ENCODE data around the gene CSNK1E.
A peak's percentile ranks its signal among the peaks of the same experiment; 100 is the strongest.

Gene CSNK1E

DNA sequence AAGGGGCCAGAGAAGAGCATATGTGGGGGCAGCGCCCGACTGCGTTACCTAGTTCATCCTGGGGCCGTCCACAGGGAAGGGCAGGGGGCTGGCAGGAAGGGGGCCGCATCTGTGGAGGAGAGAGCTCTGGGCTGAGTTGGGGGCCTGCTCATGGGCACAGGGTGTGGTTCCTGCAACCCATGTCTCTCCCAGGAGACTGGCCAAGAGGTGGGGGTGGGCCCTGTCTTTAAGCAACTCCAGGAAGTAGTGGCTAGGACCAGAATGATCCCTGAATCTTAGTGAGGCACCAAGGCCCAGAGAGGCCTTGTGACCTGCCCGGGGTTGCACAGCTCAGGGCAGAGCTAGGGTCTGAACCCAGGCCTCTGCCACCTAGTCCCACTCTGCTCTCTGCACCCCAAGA lies 21.9 kb downstream of the CSNK1E start:
- H3K27ac ChIP-seq (ENCODE audit: low read depth, low read length) = no peak overlapping the region
- H3K36me3 ChIP-seq (ENCODE audit: insufficient read depth, low read length) = no peaks in the 10 kb centered on the region
- no peaks in the 10 kb centered on the region for H3K27me3 ChIP-seq (ENCODE audit: insufficient read depth, low read length)

DNA sequence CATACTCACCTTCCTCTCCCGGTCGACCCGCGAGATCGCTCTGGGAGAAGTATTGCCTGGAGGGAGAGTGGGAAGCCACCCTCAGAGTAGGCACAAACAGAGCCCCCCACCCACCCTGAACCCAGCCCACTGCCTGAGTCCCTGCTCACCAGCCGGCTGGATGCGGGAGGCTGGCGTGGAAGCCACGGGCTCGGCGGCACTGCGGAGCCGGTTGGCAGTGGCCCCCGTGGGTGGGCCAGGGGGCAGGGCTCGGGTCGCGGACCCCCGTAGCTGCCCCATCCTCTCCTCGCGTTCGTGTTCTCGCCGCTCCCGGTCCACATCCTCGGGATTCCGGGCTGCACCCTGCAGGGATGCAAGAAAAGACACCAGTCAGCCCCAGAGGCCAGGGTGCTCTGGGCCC lies 23.0 kb downstream of the CSNK1E start:
- Histone ChIP-seq H2AFZ (ENCODE audit: low read length, unreplicated experiment) (no peak overlapping the region), H3K27ac (ENCODE audit: low read depth, low read length) (no peak overlapping the region), H3K4me3 (ENCODE audit: low read depth, low read length) (no peak overlapping the region), H3K79me2 (ENCODE audit: control insufficient read depth, insufficient read depth, low read length, unreplicated experiment) (peaks cover 3% of the 10 kb centered on the region), H3K4me1 (ENCODE audit: control insufficient read depth, insufficient read depth, low read length, unreplicated experiment) (peaks cover 4% of the 10 kb centered on the region), H3K36me3 (ENCODE audit: insufficient read depth, low read length) (no peaks in the 10 kb centered on the region), H3K27me3 (ENCODE audit: insufficient read depth, low read length) (no peaks in the 10 kb centered on the region)

More for the DNA sequence above, 21.9 kb downstream of the CSNK1E start:
- no peak overlapping the region for H2AFZ ChIP-seq (ENCODE audit: low read length, unreplicated experiment)
- peaks cover 4% of the 10 kb centered on the region for H3K4me1 ChIP-seq (ENCODE audit: control insufficient read depth, insufficient read depth, low read length, unreplicated experiment)
- H3K79me2 ChIP-seq (ENCODE audit: control insufficient read depth, insufficient read depth, low read length, unreplicated experiment) = peaks cover 9% of the 10 kb centered on the region
- H3K4me3 ChIP-seq (ENCODE audit: low read depth, low read length) = no peak overlapping the region

DNA sequence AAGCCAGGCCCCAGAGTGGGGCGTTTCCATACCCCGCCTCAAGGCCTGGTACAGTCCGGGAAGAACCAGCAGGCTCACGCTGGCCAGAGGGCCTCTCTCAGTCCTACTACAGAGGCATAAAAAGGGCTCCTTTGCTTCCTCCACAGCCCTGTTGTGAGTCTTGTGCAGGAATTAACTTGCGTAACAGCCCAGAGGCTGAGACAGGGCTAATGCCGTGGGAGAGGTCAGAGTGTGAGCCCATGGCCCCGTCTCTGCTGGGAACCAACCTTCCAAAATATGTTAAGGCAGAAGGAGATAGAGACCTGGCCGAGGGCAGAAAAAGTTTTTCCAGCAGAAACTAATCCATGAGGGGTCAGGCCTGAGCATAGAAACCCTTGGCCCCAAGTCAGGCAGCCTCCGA lies 24.5 kb downstream of the CSNK1E start:
- Histone ChIP-seq H3K27me3 (ENCODE audit: insufficient read depth, low read length) (no peaks in the 10 kb centered on the region), H3K27ac (ENCODE audit: low read depth, low read length) (no peak overlapping the region), H3K36me3 (ENCODE audit: insufficient read depth, low read length) (no peaks in the 10 kb centered on the region), H3K4me3 (ENCODE audit: low read depth, low read length) (no peak overlapping the region), H3K4me1 (ENCODE audit: control insufficient read depth, insufficient read depth, low read length, unreplicated experiment) (no peaks in the 10 kb centered on the region), H2AFZ (ENCODE audit: low read length, unreplicated experiment) (no peak overlapping the region), H3K79me2 (ENCODE audit: control insufficient read depth, insufficient read depth, low read length, unreplicated experiment) (peaks cover 1% of the 10 kb centered on the region)

DNA sequence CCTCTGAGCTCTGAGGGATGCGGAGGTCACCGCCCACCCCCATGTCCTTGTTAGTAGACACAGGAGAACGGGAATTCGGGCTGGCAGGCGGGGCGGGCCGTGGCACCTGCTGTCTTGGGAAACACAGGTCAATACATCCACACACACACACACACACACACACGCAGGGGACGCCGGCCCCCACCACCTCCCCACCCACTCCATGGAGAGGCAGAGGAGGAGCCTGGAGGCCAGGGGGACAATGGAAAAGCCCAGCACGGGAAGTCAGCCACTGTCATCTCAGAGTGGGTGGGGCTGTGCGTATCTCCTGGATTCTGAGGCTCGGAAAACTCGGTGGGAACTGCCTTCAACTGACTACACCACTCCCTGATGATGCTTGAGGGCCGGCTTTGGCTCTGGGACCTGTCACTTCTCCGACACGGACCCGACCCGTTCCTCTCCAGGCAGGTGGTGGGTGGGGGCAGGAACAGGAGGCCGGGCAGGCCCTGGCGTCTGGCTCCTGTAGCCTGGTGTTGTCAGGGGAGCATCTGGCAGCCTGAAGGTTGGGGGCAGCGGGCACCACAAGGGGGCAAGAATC lies 25.9 kb downstream of the CSNK1E start:
- H3K27me3 ChIP-seq (ENCODE audit: insufficient read depth, low read length) = no peaks in the 10 kb centered on the region
- no peak overlapping the region for H3K4me3 ChIP-seq (ENCODE audit: low read depth, low read length)
- H3K4me1 ChIP-seq (ENCODE audit: control insufficient read depth, insufficient read depth, low read length, unreplicated experiment) = no peaks in the 10 kb centered on the region
- no peak overlapping the region for H3K27ac ChIP-seq (ENCODE audit: low read depth, low read length)
- H3K79me2 ChIP-seq (ENCODE audit: control insufficient read depth, insufficient read depth, low read length, unreplicated experiment) = no peaks in the 10 kb centered on the region
- H3K36me3 ChIP-seq (ENCODE audit: insufficient read depth, low read length) = no peaks in the 10 kb centered on the region
- H2AFZ ChIP-seq (ENCODE audit: low read length, unreplicated experiment) = no peak overlapping the region

DNA sequence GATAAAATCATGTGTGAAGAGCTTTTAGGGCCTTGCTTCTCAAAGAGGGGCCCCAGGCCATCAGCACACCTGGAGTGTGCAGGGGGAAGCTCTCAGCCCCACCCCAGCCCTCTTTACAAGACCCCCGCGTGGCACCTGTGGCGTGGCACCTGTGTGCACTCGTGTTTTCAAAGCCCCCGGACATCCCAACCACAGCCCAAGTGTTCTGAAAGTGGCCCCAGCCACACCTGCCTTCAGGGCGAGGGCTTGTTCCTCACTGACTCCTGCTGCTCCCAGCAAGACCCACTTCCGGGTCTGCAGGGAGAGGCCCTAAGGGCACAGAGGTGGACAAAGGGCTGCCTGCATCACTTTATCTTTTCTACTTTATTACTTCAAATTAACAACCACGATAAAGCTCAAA lies 26.9 kb downstream of the CSNK1E start:
- no peak overlapping the region for H3K27ac ChIP-seq (ENCODE audit: low read depth, low read length)
- H3K27me3 ChIP-seq (ENCODE audit: insufficient read depth, low read length) = no peaks in the 10 kb centered on the region
- H3K4me3 ChIP-seq (ENCODE audit: low read depth, low read length) = no peak overlapping the region
- H3K36me3 ChIP-seq (ENCODE audit: insufficient read depth, low read length) = no peaks in the 10 kb centered on the region
- H2AFZ ChIP-seq (ENCODE audit: low read length, unreplicated experiment) = no peak overlapping the region
- H3K4me1 ChIP-seq (ENCODE audit: control insufficient read depth, insufficient read depth, low read length, unreplicated experiment) = no peaks in the 10 kb centered on the region
- H3K79me2 ChIP-seq (ENCODE audit: control insufficient read depth, insufficient read depth, low read length, unreplicated experiment) = no peaks in the 10 kb centered on the region

DNA sequence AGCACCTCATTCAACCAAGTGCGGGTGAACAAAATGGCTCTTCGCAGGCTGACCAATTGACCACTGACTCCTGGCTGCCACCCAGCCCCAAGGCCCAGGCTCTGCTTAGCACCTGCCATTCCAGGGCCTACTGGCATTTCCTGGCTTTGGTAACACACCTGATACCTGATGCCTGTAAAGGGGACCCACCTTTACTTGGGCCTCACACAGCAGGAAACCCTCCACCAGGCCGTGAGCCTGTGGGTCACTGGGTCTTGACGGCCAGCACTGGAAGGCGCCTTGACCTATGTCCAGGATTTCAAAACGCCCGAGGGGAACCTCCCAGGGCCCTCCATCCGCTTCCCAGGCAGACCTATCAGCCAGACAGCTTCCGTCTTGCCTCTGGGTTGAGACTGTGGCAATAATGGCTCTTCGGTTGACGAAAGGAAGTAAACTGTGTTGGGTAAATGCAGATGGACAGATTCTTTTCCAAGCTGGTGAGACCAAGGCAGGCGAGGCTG lies 27.6 kb downstream of the CSNK1E start:
- H3K27ac ChIP-seq (ENCODE audit: low read depth, low read length) = no peak overlapping the region
- H2AFZ ChIP-seq (ENCODE audit: low read length, unreplicated experiment) = no peak overlapping the region
- H3K79me2 ChIP-seq (ENCODE audit: control insufficient read depth, insufficient read depth, low read length, unreplicated experiment) = no peaks in the 10 kb centered on the region
- H3K36me3 ChIP-seq (ENCODE audit: insufficient read depth, low read length) = no peaks in the 10 kb centered on the region
- H3K27me3 ChIP-seq (ENCODE audit: insufficient read depth, low read length) = no peaks in the 10 kb centered on the region
- H3K4me3 ChIP-seq (ENCODE audit: low read depth, low read length) = no peak overlapping the region
- H3K4me1 ChIP-seq (ENCODE audit: control insufficient read depth, insufficient read depth, low read length, unreplicated experiment) = no peaks in the 10 kb centered on the region

DNA sequence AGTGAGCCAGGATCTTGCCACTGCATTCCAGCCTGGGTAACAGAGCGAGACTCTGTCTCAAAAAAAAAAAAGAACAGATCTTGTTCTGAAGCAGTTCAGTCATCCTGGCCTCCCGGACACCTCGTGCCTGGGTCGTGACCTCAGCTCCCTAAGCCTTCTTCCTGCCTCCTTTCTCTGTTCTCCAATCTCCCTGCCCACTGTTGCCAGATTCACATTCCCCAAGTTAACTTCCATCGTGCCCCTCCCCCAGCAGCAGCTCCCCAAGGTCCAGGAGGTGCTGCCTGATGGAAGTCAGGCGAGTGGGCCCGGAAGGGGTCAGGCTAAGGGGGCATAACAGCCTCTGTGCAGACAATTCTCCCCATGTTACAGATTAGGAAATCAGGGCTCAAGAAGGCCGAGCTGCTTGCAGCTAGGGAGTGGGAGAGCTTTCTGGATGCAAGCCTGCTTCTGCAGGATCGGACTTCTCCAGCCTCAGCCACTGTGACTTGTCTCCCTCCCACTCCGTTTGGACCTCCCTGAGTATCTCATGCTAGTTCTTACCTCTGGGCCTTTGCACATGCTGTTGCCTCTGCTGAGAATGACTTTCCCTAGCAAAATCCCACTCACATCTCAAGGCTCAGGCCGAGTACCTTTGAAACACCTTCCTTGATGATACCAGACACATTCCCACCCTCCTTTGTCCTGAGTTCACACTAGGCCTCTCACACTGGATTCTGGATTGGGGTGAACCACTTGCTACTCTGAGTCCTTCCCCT lies 30.1 kb downstream of the CSNK1E start:
- H3K27me3 ChIP-seq (ENCODE audit: insufficient read depth, low read length) = no peaks in the 10 kb centered on the region
- H3K4me3 ChIP-seq (ENCODE audit: low read depth, low read length) = no peak overlapping the region
- H3K4me1 ChIP-seq (ENCODE audit: control insufficient read depth, insufficient read depth, low read length, unreplicated experiment) = no peaks in the 10 kb centered on the region
- no peaks in the 10 kb centered on the region for H3K79me2 ChIP-seq (ENCODE audit: control insufficient read depth, insufficient read depth, low read length, unreplicated experiment)
- H3K36me3 ChIP-seq (ENCODE audit: insufficient read depth, low read length) = no peaks in the 10 kb centered on the region
- no peak overlapping the region for H3K27ac ChIP-seq (ENCODE audit: low read depth, low read length)
- no peak overlapping the region for H2AFZ ChIP-seq (ENCODE audit: low read length, unreplicated experiment)

DNA sequence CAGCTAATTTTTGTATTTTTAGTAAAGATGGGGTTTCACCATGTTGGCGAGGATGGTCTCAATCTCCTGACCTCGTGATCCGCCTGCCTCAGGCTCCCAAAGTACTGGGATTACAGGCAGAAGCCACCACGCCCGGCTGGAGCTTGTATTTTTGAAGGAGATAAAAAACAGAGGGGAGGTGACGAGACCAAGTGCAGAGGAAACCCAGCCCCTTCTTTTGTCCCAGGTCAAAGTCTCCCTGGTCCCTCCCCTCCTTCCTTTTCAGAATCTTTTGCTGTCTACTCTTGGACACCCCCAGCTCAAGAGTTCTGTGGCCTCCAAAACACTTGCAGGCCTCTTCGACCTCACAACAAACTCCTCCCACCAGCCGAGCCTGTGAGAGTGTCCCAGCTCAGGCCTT lies 32.2 kb downstream of the CSNK1E start:
- no peak overlapping the region for H2AFZ ChIP-seq (ENCODE audit: low read length, unreplicated experiment)
- H3K27ac ChIP-seq (ENCODE audit: low read depth, low read length) = no peak overlapping the region
- no peaks in the 10 kb centered on the region for H3K27me3 ChIP-seq (ENCODE audit: insufficient read depth, low read length)
- H3K79me2 ChIP-seq (ENCODE audit: control insufficient read depth, insufficient read depth, low read length, unreplicated experiment) = no peaks in the 10 kb centered on the region
- H3K4me1 ChIP-seq (ENCODE audit: control insufficient read depth, insufficient read depth, low read length, unreplicated experiment) = no peaks in the 10 kb centered on the region
- H3K36me3 ChIP-seq (ENCODE audit: insufficient read depth, low read length) = no peaks in the 10 kb centered on the region
- no peak overlapping the region for H3K4me3 ChIP-seq (ENCODE audit: low read depth, low read length)

DNA sequence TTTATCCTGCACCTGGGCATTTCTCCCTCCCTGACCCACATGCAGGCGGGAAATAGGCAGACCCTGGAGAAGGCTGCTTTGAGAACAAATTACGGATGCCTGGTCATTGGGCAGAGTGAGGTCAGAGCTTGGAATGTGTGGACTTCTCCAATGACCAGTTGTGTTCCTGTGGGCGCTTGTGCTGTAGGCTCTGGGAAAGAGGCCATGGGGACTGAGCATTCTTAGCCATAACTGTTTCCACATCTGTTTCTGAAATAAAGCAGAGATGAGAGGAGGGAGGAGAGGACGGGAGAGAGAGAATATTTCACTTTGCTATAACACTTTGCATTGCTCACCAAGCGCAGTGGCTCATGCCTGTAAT lies 33.2 kb downstream of the CSNK1E start:
- H3K36me3 ChIP-seq (ENCODE audit: insufficient read depth, low read length) = no peaks in the 10 kb centered on the region
- H3K27ac ChIP-seq (ENCODE audit: low read depth, low read length) = peak overlapping the region; percentile 53; the same call in 1 of the 2 replicates
- H3K27me3 ChIP-seq (ENCODE audit: insufficient read depth, low read length) = no peaks in the 10 kb centered on the region
- no peaks in the 10 kb centered on the region for H3K4me1 ChIP-seq (ENCODE audit: control insufficient read depth, insufficient read depth, low read length, unreplicated experiment)
- no peak overlapping the region for H2AFZ ChIP-seq (ENCODE audit: low read length, unreplicated experiment)
- no peak overlapping the region for H3K4me3 ChIP-seq (ENCODE audit: low read depth, low read length)
- no peaks in the 10 kb centered on the region for H3K79me2 ChIP-seq (ENCODE audit: control insufficient read depth, insufficient read depth, low read length, unreplicated experiment)

DNA sequence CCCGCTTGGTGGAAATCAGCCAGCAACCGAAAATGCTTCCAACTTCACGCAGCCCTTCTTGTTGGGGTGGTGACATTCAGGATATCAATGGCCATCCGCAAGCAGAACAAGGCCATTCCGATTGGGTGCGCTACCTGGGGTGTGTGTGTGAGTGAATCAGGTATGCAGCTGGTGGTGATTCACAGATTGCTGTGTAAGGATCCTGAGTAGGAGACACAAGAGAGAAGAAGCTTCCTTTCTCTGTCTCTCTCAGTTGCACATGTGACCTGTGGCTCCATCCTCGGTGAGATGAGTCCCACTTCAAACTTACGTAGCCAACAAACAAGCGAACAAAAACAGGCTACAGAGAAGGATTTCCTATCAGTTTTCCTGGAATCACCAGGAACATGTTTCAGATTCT lies 34.8 kb downstream of the CSNK1E start:
- Histone ChIP-seq H3K79me2 (ENCODE audit: control insufficient read depth, insufficient read depth, low read length, unreplicated experiment) (no peaks in the 10 kb centered on the region), H3K27me3 (ENCODE audit: insufficient read depth, low read length) (no peaks in the 10 kb centered on the region), H3K4me3 (ENCODE audit: low read depth, low read length) (no peak overlapping the region), H3K36me3 (ENCODE audit: insufficient read depth, low read length) (no peaks in the 10 kb centered on the region), H3K4me1 (ENCODE audit: control insufficient read depth, insufficient read depth, low read length, unreplicated experiment) (no peaks in the 10 kb centered on the region), H3K27ac (ENCODE audit: low read depth, low read length) (no peak overlapping the region), H2AFZ (ENCODE audit: low read length, unreplicated experiment) (no peak overlapping the region)

DNA sequence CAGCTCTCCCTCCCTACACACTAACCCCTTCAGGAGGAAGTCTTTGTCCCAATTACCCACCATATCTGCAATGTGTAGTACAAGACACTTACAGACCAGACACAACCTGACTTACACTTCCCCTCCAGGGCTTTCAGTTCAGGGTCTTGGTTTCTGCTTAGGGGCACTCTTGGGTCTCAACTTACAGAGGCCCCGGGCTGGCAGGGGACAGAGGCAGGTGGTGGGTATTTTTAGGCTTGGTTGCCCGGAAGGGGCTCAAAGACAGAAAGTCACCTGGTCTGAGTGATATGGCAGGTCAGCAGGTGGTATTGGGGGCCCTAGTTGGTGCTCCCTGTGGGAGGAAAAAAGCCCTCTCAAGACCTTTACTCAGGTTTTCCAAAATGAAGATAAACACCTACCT lies 41.1 kb downstream of the CSNK1E start:
- no peaks in the 10 kb centered on the region for H3K36me3 ChIP-seq (ENCODE audit: insufficient read depth, low read length)
- peaks cover 16% of the 10 kb centered on the region for H3K79me2 ChIP-seq (ENCODE audit: control insufficient read depth, insufficient read depth, low read length, unreplicated experiment)
- H3K4me1 ChIP-seq (ENCODE audit: control insufficient read depth, insufficient read depth, low read length, unreplicated experiment) = peaks cover 9% of the 10 kb centered on the region
- no peak overlapping the region for H3K27ac ChIP-seq (ENCODE audit: low read depth, low read length)
- no peak overlapping the region for H3K4me3 ChIP-seq (ENCODE audit: low read depth, low read length)
- H2AFZ ChIP-seq (ENCODE audit: low read length, unreplicated experiment) = no peak overlapping the region
- no peaks in the 10 kb centered on the region for H3K27me3 ChIP-seq (ENCODE audit: insufficient read depth, low read length)
